ENCODE results near the gene PIEZO1.

The PIEZO1 gene

DNA sequence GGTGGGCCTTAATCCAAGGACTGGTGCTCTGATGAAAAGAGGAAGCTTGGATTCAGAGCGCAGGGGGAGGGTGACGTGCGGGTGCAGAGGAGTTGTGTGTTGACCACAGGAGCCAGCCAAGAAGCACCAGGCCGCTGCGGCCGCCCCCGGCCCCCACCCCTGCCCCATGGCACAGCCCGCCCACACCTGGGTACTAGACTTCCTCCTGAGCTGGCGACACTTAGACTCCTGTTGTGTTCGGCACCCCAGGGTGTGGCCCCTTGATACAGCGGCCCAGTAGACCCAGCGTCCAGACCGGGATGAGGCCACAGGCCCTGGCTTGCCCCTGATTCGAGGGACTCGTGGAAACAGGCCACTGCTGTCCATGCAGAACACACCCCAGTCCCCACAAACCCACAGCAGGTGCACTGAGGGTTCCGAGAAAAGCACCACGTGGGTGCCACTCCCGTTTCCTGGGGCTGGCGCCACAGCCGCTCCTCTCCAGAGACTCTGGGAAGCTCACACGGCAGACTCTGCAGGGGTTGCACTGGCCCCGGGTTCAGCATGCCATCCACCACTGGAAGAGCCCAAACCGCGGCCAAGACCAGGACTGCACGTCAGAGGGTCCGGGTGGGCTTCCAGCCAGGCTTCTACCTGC is 93.0 kb downstream of the PIEZO1 start:
- DNase-seq (ENCODE audit: low spot score): no peak

DNA sequence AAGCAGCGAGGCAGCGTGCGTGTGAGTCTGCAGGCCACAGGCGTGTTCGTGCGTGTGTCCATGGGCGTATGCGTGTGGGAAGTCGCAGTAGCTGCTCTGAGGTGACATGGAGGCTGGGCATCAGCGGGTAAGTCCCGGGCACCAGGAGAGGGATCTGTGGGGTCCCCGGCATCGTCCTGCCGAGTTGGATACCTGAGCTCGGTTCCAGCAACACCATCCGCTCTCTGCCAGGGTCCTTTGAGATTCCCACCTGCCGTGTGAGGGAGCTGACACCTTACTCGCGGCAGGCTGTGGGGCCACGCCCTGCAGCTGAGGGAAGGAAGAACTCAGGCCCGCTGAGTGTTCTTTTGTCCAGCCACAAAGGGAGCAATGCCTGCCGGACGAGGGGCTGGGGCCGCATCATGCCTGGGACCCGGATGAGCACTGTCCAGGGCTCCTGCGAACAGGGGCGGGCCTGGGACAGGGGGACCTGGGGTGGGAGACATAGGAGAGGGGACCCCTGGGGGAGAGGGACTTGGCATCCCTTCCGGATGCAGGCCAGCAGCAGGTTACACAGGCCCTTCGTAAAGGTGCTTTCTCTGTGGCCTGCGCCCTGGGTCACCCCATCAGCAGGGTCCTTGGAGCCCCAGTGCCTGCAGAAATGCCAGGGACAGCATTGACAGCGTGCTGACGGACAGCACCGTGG is 93.7 kb downstream of the PIEZO1 start:
- DNase-seq (ENCODE audit: low spot score): no peak

DNA sequence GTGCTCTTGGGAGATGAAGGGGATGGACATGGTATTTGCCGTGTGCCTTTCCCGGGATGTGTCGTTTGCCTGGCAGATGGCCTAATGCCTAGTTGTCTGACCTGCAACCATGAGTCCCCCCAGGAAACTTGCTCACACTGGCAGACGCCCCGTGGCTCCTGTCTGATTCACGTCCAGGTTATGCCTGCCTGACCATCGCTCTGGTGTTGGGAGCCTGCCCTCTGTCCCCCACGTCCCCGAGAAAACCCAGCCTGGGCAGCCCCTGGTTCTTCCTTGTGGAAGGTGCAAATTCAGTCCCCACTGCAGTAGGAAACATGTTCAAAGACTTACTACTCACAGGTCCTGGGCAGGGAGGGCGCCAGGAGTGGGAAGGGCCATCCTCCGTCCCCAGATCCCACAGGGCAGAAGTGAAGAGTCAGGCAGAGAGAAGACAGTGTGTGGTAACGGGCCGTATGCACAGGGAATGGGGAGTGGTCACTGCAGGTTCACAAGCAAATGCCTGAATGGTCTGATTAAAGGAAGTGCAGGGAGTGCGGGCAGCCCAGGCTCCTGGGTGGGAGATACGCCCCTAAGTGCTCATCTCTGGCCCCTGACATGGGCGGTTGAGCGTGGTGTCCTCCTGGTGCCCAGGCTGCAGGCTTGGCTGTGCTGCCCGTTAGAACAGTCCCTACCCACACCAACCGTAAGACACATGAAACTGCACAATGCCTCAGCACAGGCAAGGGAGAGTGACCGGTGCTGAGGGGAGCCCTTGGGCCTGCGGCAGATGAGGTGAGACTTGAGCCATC is 94.5 kb downstream of the PIEZO1 start:
- DNase-seq (ENCODE audit: low spot score): no peak

DNA sequence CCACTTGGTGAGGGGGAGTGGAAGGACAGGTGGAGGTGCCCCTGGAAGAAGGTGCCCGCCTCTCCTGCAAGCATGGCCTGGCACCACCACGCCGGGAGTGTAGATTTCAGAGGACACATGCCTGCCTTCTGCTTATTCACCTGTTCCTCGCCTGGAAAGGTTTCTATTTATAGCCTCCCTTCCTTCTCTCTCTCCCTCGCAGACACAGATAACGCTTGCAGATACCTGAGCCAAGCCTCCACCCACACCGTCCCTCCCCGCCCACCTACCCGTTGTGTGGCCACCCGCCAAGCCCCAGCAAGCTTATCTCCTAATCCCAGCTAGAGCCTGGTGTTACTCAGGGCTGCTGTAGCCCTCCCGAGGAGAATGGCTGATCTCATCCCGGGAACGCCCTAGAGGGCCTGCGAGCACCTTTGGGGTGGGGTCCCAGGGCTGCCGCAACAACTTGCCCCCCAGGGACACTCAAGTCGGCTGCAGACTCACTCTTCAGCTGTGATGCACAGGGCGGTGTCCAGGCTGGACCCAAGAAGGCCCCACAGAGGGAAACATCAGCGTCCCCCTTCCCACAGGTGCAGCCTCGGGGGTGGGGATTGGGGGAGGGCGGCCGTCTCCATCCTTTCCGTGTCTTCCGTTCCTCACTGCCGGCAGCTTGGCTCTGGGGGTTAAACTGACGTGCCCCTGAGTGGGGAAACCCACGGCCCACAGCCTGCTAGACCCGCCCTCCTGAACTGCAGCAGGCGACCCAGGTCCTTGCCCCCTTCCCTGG is 96.8 kb downstream of the PIEZO1 start:
- DNase-seq (ENCODE audit: low spot score): peak; percentile 80

DNA sequence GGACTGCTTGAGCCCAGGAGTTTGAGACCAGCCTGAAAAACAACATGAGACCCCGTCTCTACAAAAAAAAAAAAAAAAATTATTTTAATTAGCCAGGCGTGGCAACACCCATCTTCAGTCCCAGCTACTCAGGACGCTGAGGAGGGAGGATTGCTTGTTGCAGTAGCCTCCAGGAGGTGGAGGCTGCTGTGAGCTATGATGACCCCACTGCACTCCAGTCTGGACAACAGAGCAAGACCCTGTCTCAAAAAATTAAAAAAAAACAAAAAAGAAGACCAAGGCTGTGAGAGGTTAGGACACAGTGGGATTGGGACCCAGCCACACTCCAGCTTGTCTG is 97.4 kb downstream of the PIEZO1 start:
- no peak for DNase-seq (ENCODE audit: low spot score)

DNA sequence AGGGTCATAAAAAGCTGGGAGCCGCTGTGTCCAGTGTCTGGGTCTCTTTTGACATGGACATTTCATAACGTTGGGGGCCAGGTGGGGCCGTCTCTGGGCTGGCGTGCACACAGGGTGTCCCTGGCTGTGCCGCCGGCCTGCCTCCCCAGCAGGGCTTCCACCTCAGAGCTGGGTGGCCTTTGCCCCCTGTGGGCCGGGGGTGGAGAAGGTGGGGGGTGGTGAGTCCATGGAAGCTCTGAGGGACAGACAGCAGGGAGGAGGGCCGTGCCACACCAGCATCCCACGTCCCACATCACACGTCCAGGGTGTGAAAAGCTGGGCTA is 97.8 kb downstream of the PIEZO1 start:
- DNase-seq (ENCODE audit: low spot score): no peak

DNA sequence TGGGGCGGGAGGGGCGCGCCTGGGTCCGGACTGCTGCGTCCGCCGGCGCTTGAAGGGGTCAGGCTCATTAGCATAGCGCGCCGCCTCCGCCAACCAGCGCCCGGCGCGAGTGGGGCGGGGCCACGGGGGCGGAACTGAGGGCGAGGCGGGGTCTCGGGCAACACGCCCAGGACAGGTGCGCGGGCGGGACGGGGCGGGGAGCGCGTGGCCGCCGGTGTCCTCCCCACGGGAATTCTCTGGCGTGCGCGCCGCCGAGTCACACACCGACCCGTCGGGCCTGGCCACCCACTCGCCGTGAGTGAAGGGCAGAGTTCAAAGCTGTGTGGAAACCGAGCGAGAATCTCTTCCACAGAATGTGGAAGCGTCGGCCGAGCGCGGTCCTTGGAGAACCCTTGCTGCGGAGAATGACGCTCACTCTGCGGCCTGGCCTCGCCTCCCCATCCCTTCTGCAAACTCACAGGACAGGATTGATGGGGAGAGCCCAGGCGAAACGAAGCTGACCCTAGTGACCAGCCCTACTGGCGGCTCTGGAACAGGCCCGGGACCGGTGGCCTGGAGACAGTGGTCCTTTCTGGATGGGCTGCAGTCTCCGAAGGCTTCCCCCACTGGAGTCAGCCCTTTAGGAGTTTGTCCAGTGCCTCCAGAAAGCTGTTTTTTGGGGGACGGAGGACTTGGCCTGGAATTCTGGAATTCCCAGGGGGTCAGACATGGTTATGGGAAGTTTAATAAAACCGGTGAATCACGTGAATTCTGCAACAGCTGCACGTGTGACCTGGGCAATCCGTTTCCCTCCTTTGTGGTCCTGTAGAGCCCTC is 98.4 kb downstream of the PIEZO1 start, which contains the start of gene SNAI3:
TSS of gene SNAI3 (minus strand) at position 69 of the 815 bp plus-strand sequence. CDS start 101 bp downstream, outside the sequence.
- peak; percentile 79 for DNase-seq (ENCODE audit: low spot score)

DNA sequence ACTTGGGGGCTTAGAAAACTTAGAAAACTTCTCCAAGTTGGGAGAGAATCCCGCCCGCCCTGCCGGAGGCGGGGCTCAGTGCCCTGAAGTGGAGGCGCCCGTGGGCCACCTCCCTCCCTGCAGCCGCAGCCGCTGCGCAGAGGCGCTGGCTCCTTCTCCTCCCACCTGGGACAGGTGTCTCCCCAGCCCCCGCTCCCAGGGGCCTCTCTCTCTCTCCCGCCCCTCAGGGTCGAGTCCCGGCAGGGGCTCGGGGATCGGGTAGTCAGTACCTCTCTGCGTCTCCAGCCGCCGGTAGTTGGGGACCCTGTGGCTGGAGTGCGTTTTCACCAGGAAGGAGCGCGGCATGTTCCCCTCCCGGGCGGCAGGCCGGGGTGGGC is 99.0 kb downstream of the PIEZO1 start:
- DNase-seq (ENCODE audit: low spot score): peak; percentile 42

DNA sequence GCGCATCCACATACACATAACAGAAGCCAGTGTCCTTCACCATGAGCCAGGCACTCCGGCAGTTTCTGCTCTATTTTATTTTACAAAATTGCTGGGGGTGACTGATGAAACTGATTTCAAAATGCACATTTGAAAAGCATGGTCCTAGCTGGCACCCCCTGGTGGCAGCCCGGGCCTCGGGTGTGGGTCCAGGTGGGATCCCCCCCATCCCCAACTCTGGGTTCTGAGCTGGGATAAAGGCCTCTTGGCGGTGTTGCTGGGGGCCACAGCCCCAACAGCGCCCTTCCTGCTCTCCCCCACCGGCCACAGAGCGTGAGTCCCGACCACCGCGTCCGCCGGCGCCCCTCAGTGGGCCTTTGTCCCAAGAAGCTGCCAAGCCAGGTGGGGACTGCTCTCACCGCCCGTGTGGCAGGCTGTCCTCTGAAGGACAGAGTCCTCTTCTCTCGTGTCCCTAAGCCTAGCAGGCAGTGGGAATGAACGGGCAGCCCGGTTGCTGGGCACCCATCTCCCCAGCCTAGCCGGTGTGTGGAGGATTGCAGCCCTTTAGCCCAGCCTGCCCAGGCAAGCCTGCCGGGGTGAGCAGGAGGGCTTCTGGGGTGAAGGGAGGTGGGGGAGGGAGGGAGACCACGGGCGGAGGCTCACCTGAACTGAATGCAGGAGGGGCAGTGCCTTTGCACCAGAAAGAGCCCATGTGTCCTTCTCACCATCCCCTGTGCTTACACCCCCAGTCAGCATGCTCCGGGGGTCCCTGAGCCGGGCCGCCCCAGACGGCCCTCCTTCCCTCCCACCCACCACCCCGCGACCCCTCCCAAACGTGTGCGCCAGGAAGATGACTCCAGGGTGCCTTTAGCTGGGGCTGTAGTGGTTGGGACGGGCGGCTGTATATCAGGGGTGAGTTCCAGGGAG is 99.6 kb downstream of the PIEZO1 start:
- no peak for DNase-seq (ENCODE audit: low spot score)

DNA sequence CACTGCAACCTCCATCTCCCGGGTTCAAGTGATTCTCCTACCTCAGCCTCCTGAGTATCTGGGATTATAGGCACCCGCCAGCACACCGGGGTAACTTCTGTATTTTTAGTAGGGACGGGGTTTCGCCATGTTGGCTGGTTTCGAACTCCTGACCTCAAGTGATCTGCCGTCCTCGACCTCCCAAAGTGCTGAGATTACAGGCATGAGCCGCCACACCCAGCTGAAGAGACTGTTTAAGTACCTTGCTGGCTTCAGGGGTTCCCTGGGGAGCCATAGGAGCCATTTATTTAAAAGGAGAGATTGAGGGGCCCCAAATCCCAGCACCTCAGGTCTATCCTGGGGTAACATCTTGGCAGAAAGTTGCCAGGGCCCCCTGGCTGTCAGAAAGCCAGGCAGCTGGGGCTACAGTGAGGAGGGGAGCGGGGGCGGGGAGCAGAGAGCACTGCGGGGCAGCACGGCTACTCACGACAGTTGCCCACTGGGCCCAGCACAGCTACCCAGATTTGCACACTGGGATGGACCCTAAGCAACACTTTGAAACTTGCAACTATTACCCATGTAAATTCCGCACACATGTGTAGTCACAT is 100.4 kb downstream of the PIEZO1 start:
- no peak for DNase-seq (ENCODE audit: low spot score)

DNA sequence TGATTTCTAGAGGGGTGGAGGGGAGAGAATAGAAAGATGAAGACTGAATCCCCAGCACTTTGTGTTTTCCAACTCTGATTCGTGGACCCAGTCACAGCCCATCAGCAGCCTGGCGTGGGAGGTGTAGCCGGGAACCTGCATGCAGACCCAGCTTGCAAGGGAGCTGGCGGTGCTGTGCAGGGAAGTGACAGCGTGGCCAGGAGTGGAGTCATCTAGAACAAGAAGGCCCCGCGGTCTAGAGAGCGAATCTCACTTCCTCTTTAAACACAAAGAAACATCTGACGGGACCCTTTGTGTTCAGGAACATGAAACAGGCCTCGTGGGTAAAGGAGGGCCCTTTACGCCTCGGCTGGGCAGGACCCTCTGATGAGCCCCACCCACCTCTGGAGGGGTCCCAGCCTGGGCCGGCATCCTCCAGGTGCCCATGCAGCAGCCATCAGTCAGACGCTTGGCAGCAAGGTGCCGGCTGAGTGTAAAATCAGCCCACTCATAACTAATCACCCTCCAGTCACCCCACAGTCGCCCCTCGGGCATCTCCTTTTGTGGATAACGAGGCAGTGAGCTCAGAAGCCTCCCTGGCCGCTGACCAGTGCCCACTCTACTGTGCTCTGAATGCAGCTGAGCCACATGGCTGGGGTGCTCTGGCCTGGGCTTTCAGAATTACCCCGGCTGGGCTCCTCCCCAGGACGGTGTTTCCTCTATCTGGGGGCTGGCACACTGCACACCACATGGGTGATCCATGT is 103.1 kb downstream of the PIEZO1 start:
- no peak for DNase-seq (ENCODE audit: low spot score)

DNA sequence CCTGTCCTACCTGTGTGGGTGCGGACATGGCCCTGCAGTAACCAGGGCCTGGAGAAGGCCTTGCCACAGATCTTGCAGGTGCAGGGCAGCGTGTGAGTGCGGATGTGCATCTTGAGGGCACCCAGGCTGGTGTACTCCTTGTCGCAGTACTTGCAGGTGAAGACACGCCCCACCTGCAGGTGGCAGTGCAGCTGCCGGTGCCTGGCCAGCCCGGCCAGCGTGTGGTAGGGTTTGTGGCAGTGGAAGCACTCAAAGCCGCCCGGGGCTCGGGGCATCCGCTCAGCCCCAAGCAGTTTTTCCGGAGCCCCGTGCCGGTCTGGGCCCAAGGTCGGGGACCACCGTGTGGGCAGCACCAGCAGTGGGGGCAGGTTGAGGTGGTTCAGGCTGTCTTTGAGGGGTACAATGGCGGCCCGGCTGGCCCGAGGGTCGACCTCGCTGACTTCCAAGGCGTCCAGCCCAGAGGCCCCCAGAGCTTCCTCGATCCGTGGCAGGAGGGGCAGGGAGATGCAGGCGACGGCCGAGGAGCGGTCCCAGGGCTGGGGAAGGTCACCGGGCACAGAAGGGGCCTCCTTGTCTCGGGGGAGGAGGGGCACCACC is 103.8 kb downstream of the PIEZO1 start:
- no peak for DNase-seq (ENCODE audit: low spot score)

DNA sequence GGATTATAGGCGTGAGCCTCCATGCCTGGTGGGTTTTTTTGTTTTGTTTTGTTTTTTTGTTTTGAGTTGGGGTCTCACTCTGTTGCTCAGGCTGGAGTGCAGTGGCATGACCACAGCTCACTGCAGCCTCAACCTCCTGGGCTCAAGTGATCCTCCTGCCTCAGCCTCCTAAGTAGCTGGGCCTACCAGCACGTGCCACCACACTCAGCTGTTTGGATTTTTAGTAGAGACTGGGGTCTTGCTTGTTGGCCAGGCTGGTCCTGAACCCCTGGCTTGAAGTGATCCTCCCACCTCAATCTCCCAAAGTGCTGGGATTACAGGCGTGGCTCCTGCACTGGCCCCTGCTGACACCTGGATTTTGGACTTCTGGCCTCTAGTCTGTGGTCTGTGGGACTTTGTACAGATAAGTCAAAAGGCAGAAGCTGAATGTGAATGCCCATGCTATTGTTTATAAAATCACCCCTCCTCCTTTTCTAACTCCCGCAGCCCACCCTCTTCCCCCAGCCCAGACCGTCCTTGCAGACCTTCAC is 104.4 kb downstream of the PIEZO1 start:
- no peak for DNase-seq (ENCODE audit: low spot score)

DNA sequence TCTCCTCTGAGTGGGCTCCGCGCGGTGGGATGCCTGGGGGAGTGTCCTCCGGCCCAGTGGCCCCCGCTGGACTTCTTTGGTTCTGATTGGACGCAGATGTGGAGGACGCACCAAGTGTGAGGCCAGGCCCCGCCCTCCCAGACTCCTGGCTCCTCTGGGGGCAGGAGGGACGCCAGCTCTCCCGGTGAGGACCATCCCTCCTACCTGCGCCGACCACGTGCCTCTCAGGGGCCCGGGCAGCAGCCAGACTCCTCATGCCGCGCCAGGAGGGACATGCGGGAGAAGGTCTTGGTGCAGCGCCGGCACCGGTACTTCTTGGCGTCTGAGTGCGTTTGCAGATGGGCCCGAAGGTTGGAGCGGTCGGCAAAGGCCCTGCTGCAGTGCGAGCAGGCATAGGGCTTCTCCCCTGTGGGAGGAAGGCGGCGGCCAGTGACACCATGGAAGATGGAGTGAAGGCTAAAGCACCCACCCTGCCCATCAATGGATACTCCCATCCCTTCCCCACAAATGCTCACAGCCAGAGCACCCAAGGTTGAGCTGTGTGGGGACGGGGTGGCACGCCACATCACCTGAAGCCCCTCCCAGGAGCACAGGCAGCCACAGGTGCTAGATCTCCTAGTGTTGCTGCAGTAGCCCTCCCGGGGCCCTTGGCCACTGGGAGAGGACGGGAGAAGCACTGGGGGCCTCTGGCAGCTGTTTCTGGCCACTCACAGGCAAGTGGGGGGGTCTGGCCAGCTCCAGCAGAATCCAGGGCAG is 106.6 kb downstream of the PIEZO1 start:
- DNase-seq (ENCODE audit: low spot score): no peak

DNA sequence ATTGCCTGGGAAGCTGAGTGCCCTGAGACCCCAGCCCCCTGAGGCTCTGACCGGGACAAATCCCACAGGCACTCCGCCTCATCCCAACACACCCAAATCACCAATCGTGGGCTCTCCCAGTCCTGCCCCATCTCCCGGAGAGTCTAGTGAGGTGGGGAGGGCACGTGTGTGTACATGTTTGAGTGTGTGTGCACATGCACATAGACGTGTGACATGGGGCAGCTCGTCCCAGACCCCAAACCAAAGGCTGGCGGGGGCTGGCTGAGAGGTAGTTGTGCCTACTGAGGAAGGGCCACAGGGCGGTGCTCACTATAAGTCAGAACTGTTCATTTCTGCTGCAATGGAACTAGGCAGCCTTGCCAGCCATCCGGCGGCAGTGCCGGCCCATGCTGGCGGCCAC is 107.3 kb downstream of the PIEZO1 start:
- no peak for DNase-seq (ENCODE audit: low spot score)

DNA sequence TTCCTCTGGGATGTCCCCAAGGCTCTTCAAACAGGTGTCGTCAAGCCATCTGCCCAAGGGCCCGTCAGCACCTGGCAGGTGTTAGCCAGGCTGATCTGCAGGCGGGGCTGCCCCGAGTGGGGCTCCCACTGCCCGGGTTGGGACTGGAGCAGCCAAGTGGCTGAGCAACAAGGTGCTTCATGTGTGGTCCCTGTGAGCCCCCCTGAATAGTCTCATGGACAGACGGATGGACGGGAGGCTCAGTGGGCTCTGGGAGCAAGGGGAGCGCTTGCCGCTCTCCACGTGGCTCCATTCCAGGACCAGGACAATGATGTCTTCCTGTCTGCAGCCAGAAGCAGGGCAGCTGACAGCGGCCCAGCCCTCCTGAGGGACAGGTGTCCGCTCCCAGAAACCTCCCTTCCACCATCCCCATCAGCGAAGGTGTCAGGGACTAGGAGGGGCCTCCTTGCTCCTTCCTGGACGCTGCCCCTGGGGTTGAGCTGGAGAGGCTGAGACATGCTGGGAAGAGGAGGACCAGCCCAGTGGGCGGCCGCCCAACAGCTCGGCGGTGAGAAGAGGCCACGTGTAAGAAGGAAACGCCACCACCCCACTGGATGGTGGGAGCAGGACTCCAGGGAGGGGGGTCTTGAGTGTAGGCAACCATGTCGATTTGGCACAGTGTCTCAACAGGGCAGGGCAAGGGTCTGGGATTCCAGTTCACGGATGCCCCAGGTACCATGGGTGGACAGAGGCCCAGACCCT is 108.3 kb downstream of the PIEZO1 start:
- DNase-seq (ENCODE audit: low spot score): no peak

DNA sequence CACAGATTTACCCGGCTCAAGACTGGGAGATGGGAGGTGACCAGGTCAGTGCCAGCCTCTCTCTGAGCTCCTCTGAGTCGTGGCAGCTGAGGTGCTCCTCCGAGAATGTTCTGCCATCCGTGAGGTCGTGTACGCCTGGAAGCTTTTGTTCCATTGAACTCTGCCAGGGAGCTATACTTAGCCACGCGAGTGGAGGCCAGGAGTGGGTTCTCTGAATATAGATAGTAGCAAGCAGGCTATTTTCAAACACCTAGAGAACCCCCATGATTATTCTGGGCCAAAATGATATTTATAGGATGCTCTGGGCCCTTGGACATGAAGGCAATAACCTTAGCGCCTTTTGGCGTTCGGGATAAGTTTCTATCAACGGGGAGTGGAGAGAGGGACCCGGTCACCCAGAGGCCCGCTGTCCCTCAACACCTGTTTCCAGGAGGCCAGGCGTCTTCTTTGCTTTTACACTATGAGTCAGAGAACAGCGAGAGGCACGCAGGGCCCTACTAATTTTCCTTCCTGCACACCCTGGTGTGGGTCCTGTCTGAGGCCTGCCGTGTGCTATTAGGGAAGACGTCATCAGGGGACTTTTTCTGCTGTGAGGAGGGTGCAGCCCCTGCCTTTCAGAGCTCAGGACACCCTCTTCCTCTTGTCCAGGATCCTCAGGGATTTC is 111.2 kb downstream of the PIEZO1 start:
- no peak for DNase-seq (ENCODE audit: low spot score)

All from LoVo (cell line).